K562 (cell line): ENCODE measurements around the gene MSL3. TPM values are rescaled to one million over a fixed set of nuclear protein-coding genes. Genes with fewer than 3 reads are reported as not detected.
A peak's percentile ranks its signal among the peaks of the same experiment; 100 is the strongest.

Source experiments
- ATAC-seq: fragments of 200-7000 bp; cut with Tn5 transposase; 3 replicates; pipeline ENCODE4 v1.9.1; 2020; ENCODE audit warnings: moderate library complexity
- BruUV-seq: library from RNA; stranded (reverse); fragments of 400-500 nt; replicated peaks from 2 replicates; lab custom pipeline; 2021; lab: Mats Ljungman, UMichigan
- CTCF ChIA-PET: fragments of 300-600 bp; formaldehyde crosslinking; extraction: SDS; loops from one replicate; lab custom pipeline; 2021; ENCODE audit warnings: low intra/inter-chr PET ratio; lab: Yijun Ruan, JAX
- POLR2A ChIA-PET: fragments of 300-600, 350-650 bp; sonication (Branson Sonifier 250); formaldehyde crosslinking; extraction: SDS; loops from one replicate; lab custom pipeline; 2021; ENCODE audit warnings: antibody characterized with exemption, inconsistent platforms; lab: Yijun Ruan, JAX
- DNase-seq, 4 experiments: peaks; one replicate each; pipeline versions ENCODE4 v3.0.0 to v3.0.0-alpha.2; 2011 to 2018; ENCODE audit warnings: low spot score in 3 of 4, mixed read lengths in 3 of 4; ENCODE audit errors: extremely low read depth in 1 of 4
- FAIRE-seq: peaks from 2 replicates; lab custom pipeline; 2011; peaks lifted over from hg19 to GRCh38; lab: Jason Lieb, UNC
- H2AFZ ChIP-seq: 2 replicates; pipeline ENCODE4 v1.6.0; 2011; ENCODE audit warnings: low read depth, low read length, control low read depth, inconsistent platforms
- H3K27ac ChIP-seq: fragments of 200-600 bp; 3 replicates; pipeline ENCODE4 v1.8.0; 2011; ENCODE audit warnings: low read depth, mild to moderate bottlenecking, control low read depth, inconsistent platforms, low read length, moderate library complexity, mixed read lengths; ENCODE audit errors: extremely low read depth
- H3K27me3 ChIP-seq, 2 experiments: fragments of 300-600 bp in 1 of 2; 2 replicates in 1 of 2; 3 replicates in 1 of 2; pipeline versions ENCODE4 v1.6.0 to v1.8.0; 2011; ENCODE audit warnings: inconsistent platforms in 2 of 2, low read length in 2 of 2, mild to moderate bottlenecking in 1 of 2, mixed read lengths in 1 of 2, moderate library complexity in 1 of 2; ENCODE audit not compliant: control insufficient read depth in 2 of 2, insufficient read depth in 2 of 2
- H3K36me3 ChIP-seq: fragments of 300-600 bp; 3 replicates; pipeline ENCODE4 v1.8.0; 2011; ENCODE audit warnings: mild to moderate bottlenecking, low read length, inconsistent platforms; ENCODE audit not compliant: control insufficient read depth, insufficient read depth
- H3K4me1 ChIP-seq, 2 experiments: fragments of 200-600 bp in 1 of 2; replicated peaks in 1 of 2; 2 replicates in 1 of 2; 3 replicates in 1 of 2; pipeline versions ENCODE4 v1.5.1 to v1.8.0; 2011; ENCODE audit warnings: inconsistent platforms in 2 of 2, low read length in 2 of 2, mild to moderate bottlenecking in 1 of 2, mixed read lengths in 1 of 2, moderate library complexity in 1 of 2; ENCODE audit not compliant: control insufficient read depth in 2 of 2, insufficient read depth in 2 of 2
- H3K4me2 ChIP-seq: 2 replicates; pipeline ENCODE4 v1.6.1; 2011; ENCODE audit warnings: low read length, control low read depth, inconsistent platforms, mixed read lengths; ENCODE audit not compliant: insufficient read depth
- H3K4me3 ChIP-seq: fragments of 200-600 bp; sonication (generic), shearing (Covaris generic); 2 replicates; pipeline ENCODE4 v1.5.1; 2016; ENCODE audit warnings: control low read depth, inconsistent platforms
- H3K79me2 ChIP-seq: fragments of 200-600 bp; 3 replicates; pipeline ENCODE4 v1.8.0; 2011; ENCODE audit warnings: low read length, inconsistent platforms; ENCODE audit not compliant: control insufficient read depth, insufficient read depth
- H3K9ac ChIP-seq, 2 experiments: 2 replicates each; pipeline versions ENCODE4 v1.6.0 to v1.6.1; 2011; ENCODE audit warnings: low read depth in 2 of 2, low read length in 2 of 2, control low read depth in 1 of 2, inconsistent platforms in 1 of 2, mild to moderate bottlenecking in 1 of 2, mixed read lengths in 1 of 2; ENCODE audit not compliant: insufficient read depth in 1 of 2
- H3K9me1 ChIP-seq: one replicate; pipeline ENCODE4 v1.6.0; 2011; ENCODE audit warnings: inconsistent platforms, mild to moderate bottlenecking, low read length, moderate library complexity; ENCODE audit not compliant: control insufficient read depth, insufficient read depth
- H3K9me3 ChIP-seq: replicated peaks from 2 replicates; pipeline ENCODE4 v1.5.1; 2011; ENCODE audit warnings: low read depth, low read length, inconsistent platforms; ENCODE audit not compliant: control insufficient read depth, insufficient read depth
- H4K20me1 ChIP-seq: replicated peaks from 2 replicates; pipeline ENCODE4 v1.6.1; 2011; ENCODE audit warnings: low read length, inconsistent platforms, mixed read lengths; ENCODE audit not compliant: control insufficient read depth, insufficient read depth
- KLF16 ChIP-seq: IDR thresholded peaks from 2 replicates; pipeline ENCODE4 v1.6.1; 2016; ENCODE audit warnings: antibody characterized with exemption
- POLR3G ChIP-seq: IDR thresholded peaks from 2 replicates; pipeline ENCODE4 v1.6.1; 2011; ENCODE audit not compliant: insufficient read length, insufficient replicate concordance; ENCODE audit errors: extremely low read depth
- RCOR1 ChIP-seq, 2 experiments: IDR thresholded peaks; 2 replicates each; pipeline ENCODE4 v1.6.1; 2012; ENCODE audit warnings: low read depth in 2 of 2, low read length in 2 of 2, borderline replicate concordance in 1 of 2, improper control_type of control experiment in 1 of 2
- SPI1 ChIP-seq: IDR thresholded peaks from 2 replicates; pipeline ENCODE4 v1.6.1; 2011; ENCODE audit warnings: low read depth, low read length, control low read depth, borderline replicate concordance
- WGBS: fragments of 100-300 bp; shearing (Covaris generic); methylation state at CpG from one replicate; pipeline ENCODE4 v1.1.6; 2016; ENCODE audit warnings: low coverage, mixed read lengths; ENCODE audit not compliant: insufficient coverage; ENCODE audit errors: missing lambda C conversion rate; 5-methylcytosine and 5-hydroxymethylcytosine counted together
- in situ Hi-C: fragments of 300-500 bp; cut with MboI; formaldehyde crosslinking; loops from 4 replicates; pipeline ENCODE4 v1.15.0; 2018; ENCODE audit warnings: inconsistent platforms, mixed read lengths
- intact Hi-C: fragments of 100-400 bp; cut with micrococcal nuclease; formaldehyde crosslinking; loops from 2 replicates; pipeline ENCODE4 v1.14.2; 2022
- polyA plus RNA-seq, 8 experiments: library from polyadenylated mRNA; depleted of rRNA in 4 of 8; stranded (reverse) in 5 of 8; unstranded in 3 of 8; fragments of >200 nt; fragmentation: Nextera tagmentation in 2 of 8; fragmentation: Illumina TruSeq in 1 of 8; extraction: Ambion mirVana in 2 of 8; extraction: Trizol in 1 of 8; gene quantifications; 2 replicates each; pipeline versions ENCODE4 v1.2.1 to v1.2.3, GENCODE V29; 2011 to 2014; ENCODE audit warnings: inconsistent platforms in 1 of 8, missing spikeins in 1 of 8
- total RNA-seq, 7 experiments: library from RNA; depleted of rRNA in 6 of 7; stranded (reverse); fragments of >200 nt in 6 of 7; fragmentation: Illumina TruSeq in 2 of 7; extraction: Trizol in 2 of 7; gene quantifications; 2 replicates each; pipeline versions ENCODE4 v1.2.1 to v1.2.3, GENCODE V29; 2011 to 2021; ENCODE audit warnings: low replicate concordance in 1 of 7
- TF ChIP-seq, protein P1 (sequence below), 3 experiments: IDR thresholded peaks in 2 of 3; conservative IDR thresholded peaks in 1 of 3; 2 replicates each; pipeline ENCODE4 v1.5.1; 2011 to 2012; ENCODE audit warnings: low read length in 3 of 3, mild to moderate bottlenecking in 3 of 3, control low read depth in 2 of 3, improper control_type of control experiment in 1 of 3, inconsistent platforms in 1 of 3, low read depth in 1 of 3, mixed read lengths in 1 of 3, moderate library complexity in 1 of 3; ENCODE audit not compliant: insufficient read depth in 2 of 3
- TF ChIP-seq, protein P2 (sequence below): fragments of 250-450 bp; sonication (Bioruptor Pico); IDR thresholded peaks from 2 replicates; pipeline ENCODE4 v1.8.0; 2021; ENCODE audit warnings: mild to moderate bottlenecking, moderate library complexity

The MSL3 gene
- total and polyA plus RNA-seq, 9 of the 15 experiments (the other 6 are each of a cell fraction or from before 2014, with no cell fraction given) = 21.3 to 39.9 (median 27.1) TPM

DNA sequence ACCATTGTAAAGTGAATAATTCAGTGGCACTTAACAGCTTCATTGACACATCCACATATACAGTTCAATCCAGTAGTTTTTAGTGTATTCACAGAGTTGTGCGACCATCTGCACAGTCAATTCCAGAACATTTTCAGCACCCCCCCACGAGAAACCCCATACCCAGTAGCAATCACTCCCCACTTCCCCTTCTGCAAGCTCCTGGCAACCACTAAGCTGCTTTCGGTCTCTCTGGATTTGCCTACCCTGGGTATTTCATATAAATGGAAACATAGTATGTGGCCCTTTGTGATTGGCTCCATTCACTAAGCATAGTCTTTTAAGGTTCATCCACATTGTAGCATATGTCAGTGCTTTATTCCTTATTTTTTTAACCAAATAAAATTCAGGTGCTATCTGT lies 10.0 kb downstream of the MSL3 start:
- Histone ChIP-seq H2AFZ (no peak overlapping the region), H4K20me1 (no peaks in the 10 kb centered on the region), H3K4me1 (peaks cover 11 to 16% of the 10 kb centered on the region in 2 experiments; a peak in 4 of 5 replicates), H3K27ac (no peak overlapping the region), H3K36me3 (peaks cover 61% of the 10 kb centered on the region), H3K27me3 (no peaks in the 10 kb centered on the region), H3K4me2 (no peak overlapping the region), H3K4me3 (no peak overlapping the region), H3K79me2 (no peaks in the 10 kb centered on the region), H3K9me3 (no peaks in the 10 kb centered on the region), H3K9ac (no peak overlapping the region), H3K9me1 (no peaks in the 10 kb centered on the region)
- ChIA-PET POLR2A (interaction anchor here (0.6 to 0.7 kb wide), 2 partner anchors 330 to 504 kb away, joined by 3 read pairs; no protein-coding TSS in a partner anchor), CTCF (interaction anchor here (6.1 kb wide), 1 partner anchor 235 kb away, joined by 126 read pairs; no protein-coding TSS in a partner anchor)
- ATAC-seq (no peak), FAIRE-seq (no peak), DNase-seq (no peak)
- 83% methylated on average over 3 of the region's 3 CpGs for WGBS
- no TSS peak for BruUV-seq
- TF ChIP-seq, protein P1, sequence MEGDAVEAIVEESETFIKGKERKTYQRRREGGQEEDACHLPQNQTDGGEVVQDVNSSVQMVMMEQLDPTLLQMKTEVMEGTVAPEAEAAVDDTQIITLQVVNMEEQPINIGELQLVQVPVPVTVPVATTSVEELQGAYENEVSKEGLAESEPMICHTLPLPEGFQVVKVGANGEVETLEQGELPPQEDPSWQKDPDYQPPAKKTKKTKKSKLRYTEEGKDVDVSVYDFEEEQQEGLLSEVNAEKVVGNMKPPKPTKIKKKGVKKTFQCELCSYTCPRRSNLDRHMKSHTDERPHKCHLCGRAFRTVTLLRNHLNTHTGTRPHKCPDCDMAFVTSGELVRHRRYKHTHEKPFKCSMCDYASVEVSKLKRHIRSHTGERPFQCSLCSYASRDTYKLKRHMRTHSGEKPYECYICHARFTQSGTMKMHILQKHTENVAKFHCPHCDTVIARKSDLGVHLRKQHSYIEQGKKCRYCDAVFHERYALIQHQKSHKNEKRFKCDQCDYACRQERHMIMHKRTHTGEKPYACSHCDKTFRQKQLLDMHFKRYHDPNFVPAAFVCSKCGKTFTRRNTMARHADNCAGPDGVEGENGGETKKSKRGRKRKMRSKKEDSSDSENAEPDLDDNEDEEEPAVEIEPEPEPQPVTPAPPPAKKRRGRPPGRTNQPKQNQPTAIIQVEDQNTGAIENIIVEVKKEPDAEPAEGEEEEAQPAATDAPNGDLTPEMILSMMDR (IDR thresholded peaks at IDR 0.05 in 2 of 3, conservative IDR thresholded peaks at IDR 0.05 in 1 of 3; ENCODE audit: insufficient read depth in 2 of 3, low read depth in 1 of 3, low read length in 3 of 3) = no peak
- TF ChIP-seq KLF16 (no peak), POLR3G (no peak), RCOR1 (IDR thresholded peaks at IDR 0.05; ENCODE audit: borderline replicate concordance in 1 of 2, low read depth in 2 of 2, low read length in 2 of 2) (no peak), SPI1 (peak; percentile 17; the same call in 1 of the 2 replicates)
- TF ChIP-seq, protein P2, sequence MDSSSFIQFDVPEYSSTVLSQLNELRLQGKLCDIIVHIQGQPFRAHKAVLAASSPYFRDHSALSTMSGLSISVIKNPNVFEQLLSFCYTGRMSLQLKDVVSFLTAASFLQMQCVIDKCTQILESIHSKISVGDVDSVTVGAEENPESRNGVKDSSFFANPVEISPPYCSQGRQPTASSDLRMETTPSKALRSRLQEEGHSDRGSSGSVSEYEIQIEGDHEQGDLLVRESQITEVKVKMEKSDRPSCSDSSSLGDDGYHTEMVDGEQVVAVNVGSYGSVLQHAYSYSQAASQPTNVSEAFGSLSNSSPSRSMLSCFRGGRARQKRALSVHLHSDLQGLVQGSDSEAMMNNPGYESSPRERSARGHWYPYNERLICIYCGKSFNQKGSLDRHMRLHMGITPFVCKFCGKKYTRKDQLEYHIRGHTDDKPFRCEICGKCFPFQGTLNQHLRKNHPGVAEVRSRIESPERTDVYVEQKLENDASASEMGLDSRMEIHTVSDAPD = no peak
- in situ Hi-C loops = loop anchor here (5.0 to 25.0 kb wide), 3 partner anchors 236 to 1581 kb away; no protein-coding TSS in a partner anchor
- intact Hi-C loops = no loop called here
